ENCODE results near the gene SSBP3.
"Not testable (repeated sequence)": the region's sequence is repeated elsewhere in the genome, so short reads cannot be mapped to it uniquely, and the experiment has no call there.

Gene SSBP3

DNA sequence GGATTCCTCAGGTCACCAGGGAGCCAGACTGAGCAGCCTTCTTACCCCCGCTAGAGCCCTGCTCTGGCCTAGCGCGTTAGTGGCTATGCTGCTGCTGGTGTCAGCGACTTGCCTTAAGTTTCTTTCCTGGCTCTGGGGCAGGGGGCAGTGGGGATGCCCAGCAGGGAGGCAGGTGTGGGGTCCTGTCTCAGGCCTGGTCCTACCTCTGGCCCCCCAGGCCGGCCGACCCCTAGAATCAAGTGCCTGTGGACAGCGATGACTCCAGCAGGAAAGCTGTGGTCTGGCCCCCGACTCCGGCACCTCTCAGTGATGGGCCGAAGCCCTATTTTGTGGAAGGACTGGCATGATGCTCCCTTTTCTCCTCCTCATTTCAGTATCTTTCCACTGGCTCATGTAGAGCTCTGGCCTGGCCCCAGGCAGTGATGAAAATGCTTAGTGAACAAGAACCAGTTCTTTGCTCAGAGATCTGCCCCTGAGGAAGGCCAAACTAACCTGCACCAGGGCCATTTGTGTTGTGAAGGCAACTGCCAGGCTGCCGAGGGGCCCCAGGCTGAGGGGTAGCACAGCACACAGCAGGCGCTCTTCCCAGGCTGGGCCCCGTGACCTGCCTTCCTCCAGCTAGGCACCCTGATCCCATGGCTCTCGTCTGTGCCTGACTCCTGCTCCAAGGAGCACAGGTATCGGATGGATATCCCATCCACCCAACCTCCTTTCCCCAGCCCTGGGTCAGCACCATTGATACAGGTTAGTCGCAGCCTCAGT is 182.6 kb downstream of the SSBP3 start:
- Histone ChIP-seq H3K27me3 (ENCODE audit: control insufficient read depth, insufficient read depth, low read length) (no peaks in the 10 kb centered on the region), H3K36me3 (ENCODE audit: control insufficient read depth, low read depth, low read length) (peaks cover 9% of the 10 kb centered on the region), H3K4me1 (ENCODE audit: control insufficient read depth, low read depth, low read length) (no peaks in the 10 kb centered on the region), H3K9me3 (ENCODE audit: control insufficient read depth, low read depth, low read length) (no peaks in the 10 kb centered on the region), H3K4me3 (ENCODE audit: low read length) (no peak overlapping the region), H3K27ac (ENCODE audit: low read length) (no peak overlapping the region), H3K9ac (ENCODE audit: low read length) (no peak overlapping the region)

DNA sequence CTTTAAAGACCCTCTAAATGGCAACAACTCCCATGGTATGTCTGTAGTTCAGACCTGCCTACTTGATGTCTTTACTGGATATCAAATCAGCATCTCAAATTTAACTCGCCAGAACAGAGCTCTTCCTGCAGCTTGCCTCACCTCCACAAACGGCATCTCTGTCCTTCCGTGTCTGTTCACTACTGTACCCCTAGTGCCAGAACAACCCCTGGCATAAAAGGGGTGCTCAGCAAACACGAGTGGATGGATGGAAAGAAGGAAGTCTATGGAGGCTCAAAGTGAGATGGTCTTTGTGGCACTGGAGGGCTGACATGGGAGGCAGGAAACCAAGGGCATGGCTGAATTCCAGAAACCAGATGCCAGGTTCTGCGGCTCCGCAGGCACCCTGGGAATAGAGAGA is 183.5 kb downstream of the SSBP3 start:
- H3K36me3 ChIP-seq (ENCODE audit: control insufficient read depth, low read depth, low read length) = peaks cover 19% of the 10 kb centered on the region
- no peaks in the 10 kb centered on the region for H3K27me3 ChIP-seq (ENCODE audit: control insufficient read depth, insufficient read depth, low read length)

DNA sequence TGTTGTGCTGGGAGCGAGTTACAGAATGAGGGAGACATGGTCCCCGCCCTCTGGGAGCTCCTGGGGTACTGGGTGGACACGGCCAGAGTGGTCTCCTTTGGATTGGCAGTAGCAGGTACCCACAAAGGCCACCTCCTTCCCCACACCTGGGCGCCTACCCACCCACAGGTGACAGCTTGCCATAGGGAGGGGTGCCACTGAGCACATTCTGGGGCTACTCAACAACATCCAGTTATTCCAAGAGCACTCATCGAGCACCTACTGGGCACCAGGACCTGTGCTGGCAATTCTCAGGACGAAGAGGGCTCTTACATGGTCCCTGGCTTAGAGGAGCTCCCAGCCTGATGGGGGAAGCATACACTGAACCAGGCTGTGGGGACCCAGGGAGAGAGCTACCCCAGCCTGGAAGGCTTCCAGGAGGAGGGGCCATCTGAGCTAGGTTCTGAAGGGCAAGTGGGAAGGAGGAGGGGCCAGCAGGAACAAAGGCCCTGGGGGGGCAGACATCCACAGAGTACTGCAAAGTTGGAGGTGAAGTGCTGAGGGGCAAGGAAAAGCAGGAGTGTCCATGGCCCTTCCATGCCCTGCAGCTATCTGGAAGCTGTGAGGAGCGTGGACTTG is 184.2 kb downstream of the SSBP3 start:
- Histone ChIP-seq H3K4me1 (ENCODE audit: control insufficient read depth, low read depth, low read length) (no peaks in the 10 kb centered on the region), H3K27ac (ENCODE audit: low read length) (no peak overlapping the region)

More for the DNA sequence above, 183.5 kb downstream of the SSBP3 start:
- Histone ChIP-seq H3K4me3 (ENCODE audit: low read length) (no peak overlapping the region), H3K4me1 (ENCODE audit: control insufficient read depth, low read depth, low read length) (no peaks in the 10 kb centered on the region), H3K27ac (ENCODE audit: low read length) (no peak overlapping the region), H3K9me3 (ENCODE audit: control insufficient read depth, low read depth, low read length) (no peaks in the 10 kb centered on the region), H3K9ac (ENCODE audit: low read length) (no peak overlapping the region)

DNA sequence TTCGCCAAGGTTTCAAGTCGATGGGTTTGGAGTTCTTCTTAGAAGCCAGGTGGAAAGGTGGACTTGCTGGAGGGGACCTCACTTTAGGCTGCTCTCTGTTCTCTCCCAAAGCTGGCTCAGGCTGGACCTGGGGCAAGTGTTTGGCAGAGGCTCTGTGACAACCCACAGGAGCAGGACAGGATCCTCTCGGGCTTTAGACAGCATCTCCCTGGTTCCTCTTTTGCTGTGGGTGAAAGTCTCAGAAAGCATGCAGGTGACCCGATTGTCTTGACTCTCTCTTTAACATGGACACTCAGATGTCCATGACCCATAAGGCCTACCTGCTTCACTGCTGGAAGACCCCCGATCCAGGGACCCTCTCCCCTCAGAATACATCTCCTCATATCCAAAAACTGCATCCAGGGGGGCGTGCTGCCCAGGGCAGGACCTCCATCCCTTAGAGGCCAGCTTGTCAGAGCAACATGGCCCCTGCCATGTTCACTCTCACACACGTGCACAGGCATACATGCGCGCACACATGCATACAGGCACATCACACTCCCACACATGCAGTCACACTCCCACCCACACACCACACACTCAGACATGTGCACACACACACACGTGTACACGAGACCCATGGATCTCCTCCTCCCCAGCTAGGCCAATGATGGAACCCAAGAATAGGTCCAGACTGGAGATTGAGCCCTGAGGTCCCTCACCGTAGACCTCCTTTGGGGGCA is 184.9 kb downstream of the SSBP3 start:
- Histone ChIP-seq H3K9me3 (ENCODE audit: control insufficient read depth, low read depth, low read length) (no peaks in the 10 kb centered on the region), H3K27me3 (ENCODE audit: control insufficient read depth, insufficient read depth, low read length) (no peaks in the 10 kb centered on the region), H3K9ac (ENCODE audit: low read length) (no peak overlapping the region), H3K4me1 (ENCODE audit: control insufficient read depth, low read depth, low read length) (no peaks in the 10 kb centered on the region), H3K36me3 (ENCODE audit: control insufficient read depth, low read depth, low read length) (peaks cover 32% of the 10 kb centered on the region), H3K4me3 (ENCODE audit: low read length) (no peak overlapping the region), H3K27ac (ENCODE audit: low read length) (no peak overlapping the region)

More for the DNA sequence above, 184.2 kb downstream of the SSBP3 start:
- Histone ChIP-seq H3K36me3 (ENCODE audit: control insufficient read depth, low read depth, low read length) (peaks cover 26% of the 10 kb centered on the region), H3K9ac (ENCODE audit: low read length) (no peak overlapping the region), H3K4me3 (ENCODE audit: low read length) (no peak overlapping the region), H3K27me3 (ENCODE audit: control insufficient read depth, insufficient read depth, low read length) (no peaks in the 10 kb centered on the region), H3K9me3 (ENCODE audit: control insufficient read depth, low read depth, low read length) (no peaks in the 10 kb centered on the region)

DNA sequence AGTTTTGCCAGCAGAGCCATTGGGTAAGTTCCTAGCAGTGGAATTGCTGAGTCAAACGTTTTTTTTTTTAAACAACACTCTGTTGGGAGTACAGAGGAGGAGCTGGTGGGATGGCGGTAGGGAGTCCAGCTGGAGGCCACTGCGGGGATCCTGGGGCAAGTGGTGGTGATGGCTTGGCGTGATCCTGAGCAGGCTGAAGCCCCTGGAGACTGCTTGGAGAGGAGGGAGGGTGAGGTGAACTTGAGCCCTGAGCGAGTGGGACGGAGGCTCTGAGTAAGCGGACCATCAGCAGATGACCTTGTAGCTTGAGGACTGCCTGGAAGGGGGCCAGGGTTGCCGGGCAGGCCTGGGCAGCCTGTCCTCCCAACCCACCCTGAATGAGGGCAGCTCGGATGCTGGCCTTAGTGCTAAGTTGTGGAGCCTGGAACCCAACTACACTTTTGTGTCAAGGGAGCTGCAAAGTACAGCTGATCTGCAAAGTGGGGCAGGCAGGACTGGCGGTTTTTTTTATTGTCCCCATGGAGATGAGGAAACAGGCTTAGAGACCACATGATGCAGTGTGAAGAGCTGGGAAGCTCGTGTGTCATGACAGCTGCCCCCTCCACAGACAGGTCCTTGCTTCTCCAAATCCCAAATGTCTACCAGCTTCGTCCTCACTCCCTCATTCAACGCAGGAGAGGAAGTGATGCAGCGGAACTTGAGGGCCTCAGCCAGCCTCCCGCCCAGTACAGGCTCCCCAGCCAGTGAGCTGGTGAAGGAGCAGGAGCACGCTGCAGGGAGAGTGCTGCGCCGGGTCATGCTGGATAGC is 186.0 kb downstream of the SSBP3 start:
- Histone ChIP-seq H3K9ac (ENCODE audit: low read length) (no peak overlapping the region), H3K9me3 (ENCODE audit: control insufficient read depth, low read depth, low read length) (no peaks in the 10 kb centered on the region), H3K27me3 (ENCODE audit: control insufficient read depth, insufficient read depth, low read length) (no peaks in the 10 kb centered on the region), H3K36me3 (ENCODE audit: control insufficient read depth, low read depth, low read length) (peaks cover 38% of the 10 kb centered on the region), H3K4me1 (ENCODE audit: control insufficient read depth, low read depth, low read length) (no peaks in the 10 kb centered on the region), H3K4me3 (ENCODE audit: low read length) (no peak overlapping the region), H3K27ac (ENCODE audit: low read length) (no peak overlapping the region)

DNA sequence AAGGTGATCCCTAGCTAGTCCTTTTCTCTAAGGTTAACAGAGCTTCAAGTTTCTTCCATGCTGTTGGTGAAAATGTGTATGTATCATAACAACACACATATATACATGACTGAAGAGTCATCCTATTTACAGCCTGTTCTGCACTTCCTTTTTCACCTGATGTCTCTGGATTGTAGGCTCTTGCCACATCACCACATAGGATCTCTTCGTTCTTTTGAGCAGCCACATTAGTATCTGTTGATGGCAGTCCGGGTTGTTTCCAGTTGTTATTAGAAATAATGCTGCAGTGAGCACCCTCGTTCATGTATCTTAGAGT is 186.5 kb downstream of the SSBP3 start:
- Histone ChIP-seq H3K36me3 (ENCODE audit: control insufficient read depth, low read depth, low read length) (peaks cover 43% of the 10 kb centered on the region), H3K27me3 (ENCODE audit: control insufficient read depth, insufficient read depth, low read length) (no peaks in the 10 kb centered on the region)

DNA sequence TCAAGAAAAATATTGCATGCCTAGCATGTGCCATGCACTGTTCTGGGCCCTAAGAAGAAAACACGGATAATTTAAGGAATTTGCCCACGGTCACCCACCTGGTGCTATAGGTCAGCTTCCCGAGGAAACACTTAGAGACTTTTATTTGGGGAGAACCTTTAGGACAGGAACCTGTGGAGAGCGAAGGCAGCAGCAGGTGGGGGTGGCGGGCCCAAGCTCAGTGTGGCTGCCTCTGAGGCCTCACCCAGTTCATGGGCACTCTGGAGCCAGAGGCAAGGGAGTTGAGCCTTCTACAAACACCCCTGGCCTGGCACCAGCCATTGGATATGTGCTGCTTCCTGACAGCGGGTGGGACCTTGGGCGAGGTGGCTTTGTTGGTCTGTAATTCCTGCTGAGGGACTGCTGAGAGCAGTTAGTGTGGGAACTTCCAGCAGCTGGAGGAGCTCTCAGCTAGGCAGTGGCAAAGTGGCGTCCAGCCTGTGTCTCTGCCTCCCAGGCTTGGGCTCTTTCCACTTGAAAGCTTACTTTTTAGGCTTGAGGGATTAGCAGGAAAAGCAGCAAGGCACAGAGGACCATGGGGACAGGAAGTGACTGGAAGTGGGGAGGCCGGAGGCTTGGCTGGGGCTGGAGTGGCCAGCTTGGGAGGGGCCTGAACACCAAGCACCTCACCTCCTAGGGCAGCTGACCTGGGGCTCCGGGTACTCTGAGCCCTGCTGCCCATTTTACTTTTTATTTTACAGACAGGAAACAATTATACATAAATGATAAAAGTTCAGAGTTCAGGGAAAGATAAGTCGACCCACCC is 187.1 kb downstream of the SSBP3 start:
- Histone ChIP-seq H3K9me3 (ENCODE audit: control insufficient read depth, low read depth, low read length) (no peaks in the 10 kb centered on the region), H3K36me3 (ENCODE audit: control insufficient read depth, low read depth, low read length) (peaks cover 49% of the 10 kb centered on the region), H3K27ac (ENCODE audit: low read length) (no peak overlapping the region), H3K27me3 (ENCODE audit: control insufficient read depth, insufficient read depth, low read length) (no peaks in the 10 kb centered on the region), H3K9ac (ENCODE audit: low read length) (no peak overlapping the region), H3K4me1 (ENCODE audit: control insufficient read depth, low read depth, low read length) (no peaks in the 10 kb centered on the region), H3K4me3 (ENCODE audit: low read length) (no peak overlapping the region)

More for the DNA sequence above, 186.5 kb downstream of the SSBP3 start:
- no peak overlapping the region for H3K27ac ChIP-seq (ENCODE audit: low read length)
- H3K9me3 ChIP-seq (ENCODE audit: control insufficient read depth, low read depth, low read length) = no peaks in the 10 kb centered on the region
- H3K4me3 ChIP-seq (ENCODE audit: low read length) = no peak overlapping the region
- H3K4me1 ChIP-seq (ENCODE audit: control insufficient read depth, low read depth, low read length) = no peaks in the 10 kb centered on the region
- no peak overlapping the region for H3K9ac ChIP-seq (ENCODE audit: low read length)

DNA sequence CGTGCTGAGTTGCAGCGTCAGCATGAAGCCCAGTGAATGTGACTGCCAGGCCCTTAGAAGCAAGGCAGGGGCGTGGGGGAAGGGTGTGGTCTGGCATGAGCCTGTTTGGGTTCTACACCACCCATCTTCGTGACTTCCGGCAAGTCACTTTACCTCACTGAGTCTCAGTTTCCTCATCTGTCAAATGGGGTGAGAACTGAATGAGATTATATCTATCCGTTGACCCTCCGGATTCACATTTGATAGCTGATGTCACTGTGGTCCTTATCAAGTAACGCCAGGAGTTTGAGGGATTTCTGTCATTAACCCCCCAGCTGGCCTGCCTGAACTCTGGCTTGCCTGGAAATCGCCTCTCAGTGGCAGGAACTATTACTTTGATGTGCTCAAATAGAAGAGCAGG is 190.7 kb downstream of the SSBP3 start:
- H3K27me3 ChIP-seq (ENCODE audit: control insufficient read depth, insufficient read depth, low read length) = no peaks in the 10 kb centered on the region
- no peaks in the 10 kb centered on the region for H3K9me3 ChIP-seq (ENCODE audit: control insufficient read depth, low read depth, low read length)
- no peak overlapping the region for H3K27ac ChIP-seq (ENCODE audit: low read length)
- H3K9ac ChIP-seq (ENCODE audit: low read length) = no peak overlapping the region
- H3K4me3 ChIP-seq (ENCODE audit: low read length) = no peak overlapping the region
- peaks cover 84% of the 10 kb centered on the region for H3K36me3 ChIP-seq (ENCODE audit: control insufficient read depth, low read depth, low read length)
- no peaks in the 10 kb centered on the region for H3K4me1 ChIP-seq (ENCODE audit: control insufficient read depth, low read depth, low read length)

DNA sequence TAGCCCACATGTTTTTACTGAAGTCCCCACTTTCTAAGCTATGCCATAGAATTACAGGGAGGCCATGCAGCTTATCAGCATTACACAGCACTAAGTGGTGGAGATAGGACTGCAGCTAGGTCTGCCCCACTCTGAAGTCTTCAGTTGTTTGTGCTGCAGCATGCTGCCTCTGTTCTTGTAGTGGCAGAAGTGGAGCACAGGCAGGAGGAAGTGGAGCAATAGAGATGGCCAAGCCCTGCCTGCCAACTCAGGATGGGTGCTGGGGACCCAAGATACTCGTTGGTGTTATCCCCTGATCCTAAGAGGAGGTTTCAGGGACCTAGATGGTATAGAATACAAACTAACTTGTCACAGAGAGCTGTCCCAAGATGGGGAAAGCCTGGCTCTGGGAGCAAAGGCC is 193.3 kb downstream of the SSBP3 start:
- Histone ChIP-seq H3K4me1 (ENCODE audit: control insufficient read depth, low read depth, low read length) (no peaks in the 10 kb centered on the region), H3K27ac (ENCODE audit: low read length) (no peak overlapping the region), H3K9ac (ENCODE audit: low read length) (no peak overlapping the region), H3K4me3 (ENCODE audit: low read length) (no peak overlapping the region), H3K27me3 (ENCODE audit: control insufficient read depth, insufficient read depth, low read length) (no peaks in the 10 kb centered on the region), H3K9me3 (ENCODE audit: control insufficient read depth, low read depth, low read length) (no peaks in the 10 kb centered on the region), H3K36me3 (ENCODE audit: control insufficient read depth, low read depth, low read length) (peaks cover 91% of the 10 kb centered on the region)

DNA sequence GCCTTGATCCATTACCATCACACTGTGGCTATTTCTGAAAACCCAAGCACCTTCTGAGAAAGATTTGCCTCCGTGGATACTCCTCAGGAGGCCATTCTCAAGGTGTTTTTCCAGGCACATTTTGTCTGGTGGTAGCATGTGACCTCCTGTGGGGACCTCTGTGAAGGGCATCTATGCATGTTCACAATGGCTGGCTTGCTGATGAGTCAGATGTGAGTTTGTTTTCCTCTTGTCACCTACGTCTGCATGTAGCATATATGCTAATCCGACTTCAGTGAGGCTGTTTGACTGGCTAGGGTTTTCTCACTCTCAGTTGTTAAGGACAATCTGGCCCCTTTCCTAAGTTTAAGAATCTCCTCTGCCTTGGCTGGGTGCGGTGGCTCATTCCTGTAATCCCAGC is 198.3 kb downstream of the SSBP3 start:
- H3K36me3 ChIP-seq (ENCODE audit: control insufficient read depth, low read depth, low read length) = peaks cover 69% of the 10 kb centered on the region
- not testable (repeated sequence) for H3K4me1 ChIP-seq (ENCODE audit: control insufficient read depth, low read depth, low read length)

DNA sequence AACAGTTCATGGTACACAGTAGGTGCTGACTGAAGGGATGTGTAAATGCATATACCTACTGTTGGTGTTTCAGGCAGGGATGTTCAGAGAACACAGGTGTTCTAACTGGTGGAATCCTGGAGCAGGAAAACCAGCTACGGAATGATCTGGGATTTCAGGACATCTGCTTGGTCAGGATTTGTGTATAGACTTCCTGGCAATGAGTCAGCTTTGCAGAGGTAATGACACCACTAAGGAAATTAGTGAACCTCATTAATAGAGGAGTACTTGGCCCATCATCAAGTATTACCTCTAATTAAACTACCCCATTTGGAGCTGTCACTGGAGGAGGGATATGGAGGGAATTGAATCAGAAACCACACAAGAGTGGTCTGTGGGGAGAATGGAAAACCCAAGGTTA is 198.9 kb downstream of the SSBP3 start:
- Histone ChIP-seq H3K36me3 (ENCODE audit: control insufficient read depth, low read depth, low read length) (peaks cover 67% of the 10 kb centered on the region), H3K4me3 (ENCODE audit: low read length) (no peak overlapping the region), H3K9me3 (ENCODE audit: control insufficient read depth, low read depth, low read length) (no peaks in the 10 kb centered on the region), H3K4me1 (ENCODE audit: control insufficient read depth, low read depth, low read length) (no peaks in the 10 kb centered on the region), H3K9ac (ENCODE audit: low read length) (no peak overlapping the region), H3K27ac (ENCODE audit: low read length) (no peak overlapping the region), H3K27me3 (ENCODE audit: control insufficient read depth, insufficient read depth, low read length) (no peaks in the 10 kb centered on the region)

More for the DNA sequence above, 198.3 kb downstream of the SSBP3 start:
- H3K9me3 ChIP-seq (ENCODE audit: control insufficient read depth, low read depth, low read length); H3K27me3 ChIP-seq (ENCODE audit: control insufficient read depth, insufficient read depth, low read length); H3K4me3 ChIP-seq (ENCODE audit: low read length); H3K9ac ChIP-seq (ENCODE audit: low read length); H3K27ac ChIP-seq (ENCODE audit: low read length): not testable (repeated sequence)
